Astrocyte of the spinal cord (primary cell): ENCODE results near the gene GRB14.
"Not testable (repeated sequence)": the region's sequence is repeated elsewhere in the genome, so short reads cannot be mapped to it uniquely, and the experiment has no call there.

Source experiments
- DNase-seq: peaks from one replicate; pipeline ENCODE4 v3.0.0; 2011; ENCODE audit warnings: low read depth, low spot score
- H3K4me3 ChIP-seq: 2 replicates; pipeline ENCODE4 v1.5.1; 2011; ENCODE audit warnings: low read depth, mild to moderate bottlenecking, low read length, moderate library complexity
- CTCF ChIP-seq: IDR thresholded peaks from 2 replicates; pipeline ENCODE4 v1.5.1; 2012; ENCODE audit warnings: low read depth, mild to moderate bottlenecking, low read length, inconsistent platforms
- in situ Hi-C: cut with HindIII; loops from 2 replicates; pipeline ENCODE4 v1.10.0; 2017; ENCODE audit warnings: low sequenced_read_pairs

The GRB14 gene

GRCh38 chr2:164560181-164560792, 61.0 kb downstream of the GRB14 start:
- H3K4me3 ChIP-seq = no peak overlapping the region
- TF ChIP-seq CTCF = peak; percentile 59
- DNase-seq = peak; percentile 48
- in situ Hi-C loops = no loop called here

- no peak for DNase-seq
- H3K4me3 ChIP-seq = no peak overlapping the region
- in situ Hi-C loops = no loop called here
- TF ChIP-seq CTCF = no peak
These were observed 62.8 kb downstream of the GRB14 start for GRCh38 chr2:164558450-164558849.

GRCh38 chr2:164554487-164554886, 66.8 kb downstream of the GRB14 start:
- no peak for TF ChIP-seq CTCF
- DNase-seq = no peak
- in situ Hi-C loops = no loop called here
- H3K4me3 ChIP-seq = no peak overlapping the region

GRCh38 chr2:164551519-164551918, 69.8 kb downstream of the GRB14 start:
- no peak for DNase-seq
- in situ Hi-C loops = no loop called here
- no peak overlapping the region for H3K4me3 ChIP-seq
- TF ChIP-seq CTCF = no peak

GRCh38 chr2:164549705-164550104, 71.6 kb downstream of the GRB14 start:
- DNase-seq, in situ Hi-C loops, H3K4me3 ChIP-seq: not testable (repeated sequence)

GRCh38 chr2:164545484-164545883, 75.8 kb downstream of the GRB14 start:
- in situ Hi-C loops = no loop called here
- DNase-seq = no peak
- TF ChIP-seq CTCF = no peak
- no peak overlapping the region for H3K4me3 ChIP-seq

- no peak for TF ChIP-seq CTCF
- peak; percentile 89 for DNase-seq
- no peak overlapping the region for H3K4me3 ChIP-seq
- in situ Hi-C loops = no loop called here
These were observed 78.7 kb downstream of the GRB14 start for GRCh38 chr2:164542581-164543021.
